H1 (cell line): ENCODE data around the gene NMB. TPM values are rescaled to one million over a fixed set of nuclear protein-coding genes. Genes with fewer than 3 reads are reported as not detected.

Experiments used
- CTCF ChIA-PET: fragments of 300-600 bp; sonication (Branson Sonifier 250); formaldehyde crosslinking; loops from one replicate; lab custom pipeline; 2021; ENCODE audit not compliant: partially characterized antibody; lab: Charles Lee
- POLR2A ChIA-PET: fragments of 300-600 bp; sonication (Branson Sonifier 250); formaldehyde crosslinking; loops from one replicate; lab custom pipeline; 2021; ENCODE audit warnings: inconsistent platforms; ENCODE audit not compliant: partially characterized antibody; lab: Charles Lee
- DNase-seq, 2 experiments: peaks; one replicate each; pipeline versions ENCODE4 v3.0.0 to v3.0.0-alpha.2; 2010 to 2022; ENCODE audit warnings: low spot score in 2 of 2, low read depth in 1 of 2, mixed read lengths in 1 of 2
- FAIRE-seq: peaks from 2 replicates; lab custom pipeline; 2011; peaks lifted over from hg19 to GRCh38; lab: Jason Lieb, UNC
- H2AFZ ChIP-seq: 2 replicates; pipeline ENCODE4 v1.8.1; 2012; ENCODE audit warnings: low read length, inconsistent platforms
- H2AK5ac ChIP-seq: 2 replicates; pipeline ENCODE4 v1.6.1; 2013; ENCODE audit warnings: low read depth, low read length
- H2BK120ac ChIP-seq: replicated peaks from 2 replicates; pipeline ENCODE3; 2013; ENCODE audit warnings: low read depth, low read length, inconsistent platforms
- H2BK12ac ChIP-seq: 2 replicates; pipeline ENCODE4 v1.6.1; 2013; ENCODE audit warnings: low read depth, low read length
- H2BK15ac ChIP-seq: 2 replicates; pipeline ENCODE4 v1.6.1; 2013; ENCODE audit warnings: low read length
- H2BK20ac ChIP-seq: 2 replicates; pipeline ENCODE4 v1.6.1; 2013; ENCODE audit warnings: low read length
- H2BK5ac ChIP-seq: 2 replicates; pipeline ENCODE4 v1.6.1; 2013; ENCODE audit warnings: low read depth, low read length
- H3K14ac ChIP-seq: 2 replicates; pipeline ENCODE4 v1.6.1; 2013; ENCODE audit warnings: inconsistent platforms; ENCODE audit not compliant: insufficient read length
- H3K18ac ChIP-seq: 2 replicates; pipeline ENCODE4 v1.6.1; 2013; ENCODE audit warnings: low read length; ENCODE audit errors: extremely low read depth
- H3K23ac ChIP-seq: 2 replicates; pipeline ENCODE4 v1.6.1; 2013; ENCODE audit warnings: inconsistent platforms; ENCODE audit not compliant: insufficient read length
- H3K23me2 ChIP-seq: 2 replicates; pipeline ENCODE4 v1.6.1; 2013; ENCODE audit warnings: low read depth, low read length
- H3K27ac ChIP-seq: 2 replicates; pipeline ENCODE4 v1.6.1; 2011; ENCODE audit warnings: low read depth, low read length, inconsistent platforms
- H3K27me3 ChIP-seq, 4 experiments: replicated peaks in 1 of 4; 1 replicate in 1 of 4; 2 replicates in 3 of 4; pipeline versions ENCODE4 v1.6.1 to v1.8.1; 2011 to 2013; ENCODE audit warnings: low read length in 3 of 4, mild to moderate bottlenecking in 3 of 4, inconsistent platforms in 2 of 4, mixed read lengths in 2 of 4, moderate library complexity in 1 of 4; ENCODE audit not compliant: control insufficient read depth in 3 of 4, insufficient read depth in 3 of 4; ENCODE audit errors: extremely low read depth in 1 of 4
- H3K36me3 ChIP-seq, 4 experiments: 2 replicates each; pipeline versions ENCODE4 v1.6.1 to v1.8.1; 2011 to 2013; ENCODE audit warnings: mild to moderate bottlenecking in 4 of 4, low read length in 3 of 4, moderate library complexity in 2 of 4, control low read depth in 1 of 4, inconsistent platforms in 1 of 4; ENCODE audit not compliant: insufficient read depth in 4 of 4, control insufficient read depth in 2 of 4
- H3K4ac ChIP-seq: replicated peaks from 2 replicates; pipeline ENCODE3; 2013; ENCODE audit warnings: low read length, low read depth, mixed read lengths, inconsistent platforms; ENCODE audit not compliant: insufficient read length
- H3K4me1 ChIP-seq, 4 experiments: replicated peaks in 1 of 4; 1 replicate in 1 of 4; 2 replicates in 3 of 4; pipeline versions ENCODE4 v1.6.1 to v1.8.1; 2011 to 2013; ENCODE audit warnings: low read length in 3 of 4, inconsistent platforms in 2 of 4, mixed read lengths in 1 of 4; ENCODE audit not compliant: insufficient read depth in 4 of 4, control insufficient read depth in 3 of 4
- H3K4me2 ChIP-seq, 2 experiments: 2 replicates each; pipeline versions ENCODE4 v1.6.1 to v1.8.1; 2011 to 2013; ENCODE audit warnings: low read depth in 2 of 2, low read length in 2 of 2, control low read depth in 1 of 2, inconsistent platforms in 1 of 2, mild to moderate bottlenecking in 1 of 2; ENCODE audit not compliant: insufficient read depth in 1 of 2
- H3K4me3 ChIP-seq, 4 experiments: fragments of 200-600, 300-600 bp in 1 of 4; sonication (generic), shearing (Covaris generic), sonication (Bioruptor Twin) in 1 of 4; 2 replicates each; pipeline versions ENCODE4 v1.5.1 to v1.8.1; 2011 to 2016; ENCODE audit warnings: low read length in 4 of 4, low read depth in 3 of 4, control low read depth in 2 of 4, inconsistent platforms in 2 of 4, mild to moderate bottlenecking in 2 of 4, mixed read lengths in 1 of 4, moderate library complexity in 1 of 4; ENCODE audit not compliant: insufficient read depth in 2 of 4; ENCODE audit errors: extremely low read depth in 1 of 4
- H3K56ac ChIP-seq: replicated peaks from 2 replicates; pipeline ENCODE3; 2013; ENCODE audit warnings: low read depth, mild to moderate bottlenecking, mixed read lengths, low read length, inconsistent platforms; ENCODE audit not compliant: insufficient read length
- H3K79me1 ChIP-seq: 2 replicates; pipeline ENCODE4 v1.6.1; 2013; ENCODE audit warnings: low read depth, low read length, control low read depth
- H3K79me2 ChIP-seq, 2 experiments: 2 replicates each; pipeline versions ENCODE4 v1.6.1 to v1.8.1; 2012 to 2013; ENCODE audit warnings: low read length in 2 of 2, mild to moderate bottlenecking in 2 of 2, inconsistent platforms in 1 of 2; ENCODE audit not compliant: insufficient read depth in 2 of 2, control insufficient read depth in 1 of 2
- H3K9ac ChIP-seq, 4 experiments: replicated peaks in 1 of 4; 1 replicate in 1 of 4; 2 replicates in 3 of 4; pipeline versions ENCODE4 v1.6.1 to v1.8.1; 2011 to 2013; ENCODE audit warnings: low read depth in 3 of 4, low read length in 3 of 4, control low read depth in 2 of 4, mild to moderate bottlenecking in 2 of 4, moderate library complexity in 2 of 4, inconsistent platforms in 1 of 4; ENCODE audit errors: extremely low read depth in 1 of 4
- H3K9me3 ChIP-seq, 2 experiments: 2 replicates each; pipeline versions ENCODE4 v1.6.1 to v1.8.1; 2012 to 2013; ENCODE audit warnings: mild to moderate bottlenecking in 2 of 2, moderate library complexity in 2 of 2, control low read depth in 1 of 2, inconsistent platforms in 1 of 2, low read depth in 1 of 2, low read length in 1 of 2, mixed read lengths in 1 of 2; ENCODE audit not compliant: insufficient read depth in 2 of 2
- H4K20me1 ChIP-seq, 2 experiments: replicated peaks in 1 of 2; 2 replicates each; pipeline versions ENCODE3 to v1.8.1; 2011 to 2013; ENCODE audit warnings: inconsistent platforms in 2 of 2, low read length in 2 of 2, mild to moderate bottlenecking in 1 of 2; ENCODE audit not compliant: insufficient read depth in 2 of 2, control insufficient read depth in 1 of 2
- H4K5ac ChIP-seq: 2 replicates; pipeline ENCODE4 v1.6.1; 2013; ENCODE audit warnings: low read length, low read depth, mixed read lengths, inconsistent platforms; ENCODE audit not compliant: insufficient read length
- H4K8ac ChIP-seq: 2 replicates; pipeline ENCODE4 v1.8.0; 2013; ENCODE audit warnings: mild to moderate bottlenecking, moderate library complexity, low read length, inconsistent platforms; ENCODE audit not compliant: insufficient read depth; ENCODE audit errors: extremely low read depth
- H4K91ac ChIP-seq: replicated peaks from 2 replicates; pipeline ENCODE3; 2013; ENCODE audit warnings: low read length, mixed read lengths, inconsistent platforms; ENCODE audit not compliant: insufficient read length
- ATF2 ChIP-seq: IDR thresholded peaks from 2 replicates; pipeline ENCODE4 v1.6.1; 2012; ENCODE audit warnings: low read length, inconsistent platforms
- ATF3 ChIP-seq: IDR thresholded peaks from 2 replicates; pipeline ENCODE4 v1.6.1; 2011; ENCODE audit warnings: low read depth, mild to moderate bottlenecking, low read length; ENCODE audit not compliant: insufficient read depth
- E2F6 ChIP-seq: IDR thresholded peaks from 2 replicates; pipeline ENCODE4 v1.6.1; 2012; ENCODE audit warnings: inconsistent platforms
- RNF2 ChIP-seq: fragments of 200-900, 300-1000 bp; sonication (generic); IDR thresholded peaks from 2 replicates; pipeline ENCODE4 v1.7.1; 2016; ENCODE audit warnings: borderline replicate concordance, low read depth, mild to moderate bottlenecking, antibody characterized with exemption, low read length; ENCODE audit not compliant: poor library complexity, severe bottlenecking; ENCODE audit errors: missing control alignments
- RXRA ChIP-seq: IDR thresholded peaks from 2 replicates; pipeline ENCODE4 v1.6.1; 2011; ENCODE audit warnings: low read depth, mild to moderate bottlenecking, low read length, moderate library complexity; ENCODE audit not compliant: insufficient read depth
- WGBS, 2 experiments: shearing (Covaris generic) in 1 of 2; methylation state at CpG; one replicate each; pipeline versions ENCODE4 v1.1.6 to v1.1.7; 2013 to 2015; ENCODE audit warnings: low lambda C conversion rate in 2 of 2, mixed read lengths in 2 of 2, inconsistent platforms in 1 of 2, low coverage in 1 of 2, missing lambda C conversion rate in 1 of 2; ENCODE audit not compliant: insufficient replicate concordance in 2 of 2, insufficient coverage in 1 of 2, insufficient read length in 1 of 2; ENCODE audit errors: extremely low coverage in 1 of 2, missing lambda C conversion rate in 1 of 2; 5-methylcytosine and 5-hydroxymethylcytosine counted together
- polyA plus RNA-seq, 7 experiments: library from polyadenylated mRNA; depleted of rRNA in 3 of 7; stranded (reverse) in 5 of 7; unstranded in 2 of 7; fragments of >200 nt in 5 of 7; fragments of 200-250 nt in 2 of 7; gene quantifications; 1 replicate in 5 of 7; 2 replicates in 1 of 7; 4 replicates in 1 of 7; pipeline versions ENCODE4 v1.2.1 to v1.2.3, GENCODE V29; 2011 to 2013; ENCODE audit warnings: missing spikeins in 2 of 7, mixed read lengths in 2 of 7
- total RNA-seq: library from RNA; stranded (reverse); fragmentation: NEBNext Ultra II Directional; extraction: Animal tissue kit (Norgen Biotek cat#: 25700); gene quantifications from 2 replicates; pipeline ENCODE4 v1.2.1, GENCODE V29; 2021

The NMB gene
- total and polyA plus RNA-seq, 2 of the 8 experiments (the other 6 are each of a cell fraction or from before 2014, with no cell fraction given), result 9.3 to 13.6 TPM

GRCh38 chr15:84645496-84645895 lies 12.5 kb downstream of the NMB start:
- ChIA-PET POLR2A (interaction anchor here (0.6 to 4.6 kb wide), 7 partner anchors 8 to 228 kb away, joined by 3 to 38 read pairs (median 4); partner anchors contain the start of genes WDR73 and ZSCAN2), CTCF (interaction anchor here (0.7 to 1.2 kb wide), 2 partner anchors 58 to 283 kb away, joined by 3 read pairs; no protein-coding TSS in a partner anchor)
- no peaks in the 10 kb centered on the region for H3K4me1 ChIP-seq
- no peak overlapping the region for H4K5ac ChIP-seq
- DNase-seq (no peak), FAIRE-seq (no peak)
- no peak overlapping the region for H2AFZ ChIP-seq
- no peak overlapping the region for H3K4me3 ChIP-seq
- H2BK15ac ChIP-seq, result no peak overlapping the region
- H2BK5ac ChIP-seq, result no peak overlapping the region
- no peaks in the 10 kb centered on the region; the same call in 1 of the 2 replicates for H3K79me1 ChIP-seq
- no peak overlapping the region for H3K4ac ChIP-seq
- H3K14ac ChIP-seq, result no peak overlapping the region
- H3K36me3 ChIP-seq, result peaks cover 31 to 70% (median 63%) of the 10 kb centered on the region in 4 experiments
- no peaks in the 10 kb centered on the region for H3K9me3 ChIP-seq
- no peaks in the 10 kb centered on the region for H3K27me3 ChIP-seq
- H3K23me2 ChIP-seq, result no peaks in the 10 kb centered on the region
- no peak for TF ChIP-seq RXRA
- TF ChIP-seq ATF3, result no peak
- no peak for TF ChIP-seq ATF2
- no peak for TF ChIP-seq E2F6
- TF ChIP-seq RNF2, result no peak
- H4K8ac ChIP-seq, result no peak overlapping the region
- no peak overlapping the region for H4K91ac ChIP-seq
- H3K18ac ChIP-seq, result no peak overlapping the region
- no peak overlapping the region for H3K4me2 ChIP-seq
- H3K56ac ChIP-seq, result no peak overlapping the region
- no peak overlapping the region for H3K23ac ChIP-seq
- H4K20me1 ChIP-seq, result peaks cover 4 to 7% of the 10 kb centered on the region in 2 experiments
- H2BK120ac ChIP-seq, result no peak overlapping the region
- H2BK20ac ChIP-seq, result no peak overlapping the region
- no peak overlapping the region for H2BK12ac ChIP-seq
- H3K79me2 ChIP-seq, result no peaks in the 10 kb centered on the region
- 98% methylated on average over 10 of the region's 10 CpGs; no CpG with 5 or more reads in 1 of the 2 experiments for WGBS, 2 experiments
- H3K9ac ChIP-seq, result no peak overlapping the region
- no peak overlapping the region for H2AK5ac ChIP-seq
- H3K27ac ChIP-seq, result no peak overlapping the region
